Measurements from ENCODE around the gene ITGB6.

The ITGB6 gene

GRCh38 chr2:160085662-160086061 is 114.4 kb downstream of the ITGB6 start:
- no peak for DNase-seq

- no peak for DNase-seq
Measured at GRCh38 chr2:160077912-160078810, 121.9 kb downstream of the ITGB6 start.

GRCh38 chr2:160076914-160077313 is 123.2 kb downstream of the ITGB6 start:
- peak; percentile 50 for DNase-seq

- no peak for DNase-seq
Measured at GRCh38 chr2:160076241-160076640, 123.8 kb downstream of the ITGB6 start.

- DNase-seq: no peak
Measured at GRCh38 chr2:160075171-160075570, 124.9 kb downstream of the ITGB6 start.

- no peak for DNase-seq
Measured at GRCh38 chr2:160073284-160073888, 126.7 kb downstream of the ITGB6 start.

GRCh38 chr2:160068906-160069305 is 131.2 kb downstream of the ITGB6 start:
- DNase-seq: no peak

- no peak for DNase-seq
Measured at GRCh38 chr2:160064916-160065315, 135.2 kb downstream of the ITGB6 start.

GRCh38 chr2:160063879-160064612 is 136.0 kb downstream of the ITGB6 start:
- DNase-seq: no peak

- DNase-seq: no peak
Measured at GRCh38 chr2:160063271-160063670, 136.8 kb downstream of the ITGB6 start.

- no peak for DNase-seq
Measured at GRCh38 chr2:160062292-160063005, 137.6 kb downstream of the ITGB6 start, which contains the start of gene PLA2R1. Gene PLA2R1, minus strand, starts transcription at chr2:160062615. Its CDS starts 212 bp downstream, at chr2:160062403.

GRCh38 chr2:160061944-160062291 is 138.2 kb downstream of the ITGB6 start:
- DNase-seq: no peak

GRCh38 chr2:160061533-160061932 is 138.5 kb downstream of the ITGB6 start:
- no peak for DNase-seq

- DNase-seq: no peak
Measured at GRCh38 chr2:160060297-160060696, 139.8 kb downstream of the ITGB6 start.

GRCh38 chr2:160057356-160057755 is 142.7 kb downstream of the ITGB6 start:
- DNase-seq: no peak

GRCh38 chr2:160055726-160056108 is 144.4 kb downstream of the ITGB6 start:
- DNase-seq: no peak

GRCh38 chr2:160054984-160055725 is 144.9 kb downstream of the ITGB6 start:
- DNase-seq: no peak

GRCh38 chr2:160053946-160054345 is 146.1 kb downstream of the ITGB6 start:
- DNase-seq: no peak

- DNase-seq: no peak
Measured at GRCh38 chr2:160052531-160052930, 147.5 kb downstream of the ITGB6 start.

- DNase-seq: no peak
Measured at GRCh38 chr2:160051371-160051800, 148.7 kb downstream of the ITGB6 start.

- DNase-seq: no peak
Measured at GRCh38 chr2:160050147-160050546, 149.9 kb downstream of the ITGB6 start.
